Ectodermal cell (in vitro differentiated cells): ENCODE results near the gene CHAF1A.

Source experiments
- H3K27ac ChIP-seq: 2 replicates; pipeline ENCODE4 v1.7.0; 2013; ENCODE audit warnings: mild to moderate bottlenecking, low read depth, low read length; ENCODE audit not compliant: insufficient read depth, poor library complexity, severe bottlenecking
- H3K27me3 ChIP-seq: 2 replicates; pipeline ENCODE4 v1.7.0; 2013; ENCODE audit warnings: mild to moderate bottlenecking, low read length; ENCODE audit not compliant: insufficient read depth, control insufficient read depth, poor library complexity, severe bottlenecking
- H3K36me3 ChIP-seq: one replicate; pipeline ENCODE4 v1.7.0; 2013; ENCODE audit warnings: low read length; ENCODE audit not compliant: control insufficient read depth, insufficient read depth
- H3K4me1 ChIP-seq: one replicate; pipeline ENCODE4 v1.7.0; 2013; ENCODE audit warnings: low read length; ENCODE audit not compliant: control insufficient read depth, insufficient read depth
- H3K4me3 ChIP-seq: 2 replicates; pipeline ENCODE4 v1.7.0; 2013; ENCODE audit warnings: low read depth, low read length, control low read depth; ENCODE audit not compliant: insufficient read depth
- H3K9me3 ChIP-seq: 2 replicates; pipeline ENCODE4 v1.7.0; 2013; ENCODE audit warnings: mild to moderate bottlenecking, low read length, moderate library complexity; ENCODE audit not compliant: control insufficient read depth
- WGBS, 2 experiments: methylation state at CpG; one replicate each; pipeline ENCODE4 v1.1.7; 2013; ENCODE audit warnings: missing lambda C conversion rate in 2 of 2; 5-methylcytosine and 5-hydroxymethylcytosine counted together

CHAF1A gene

DNA sequence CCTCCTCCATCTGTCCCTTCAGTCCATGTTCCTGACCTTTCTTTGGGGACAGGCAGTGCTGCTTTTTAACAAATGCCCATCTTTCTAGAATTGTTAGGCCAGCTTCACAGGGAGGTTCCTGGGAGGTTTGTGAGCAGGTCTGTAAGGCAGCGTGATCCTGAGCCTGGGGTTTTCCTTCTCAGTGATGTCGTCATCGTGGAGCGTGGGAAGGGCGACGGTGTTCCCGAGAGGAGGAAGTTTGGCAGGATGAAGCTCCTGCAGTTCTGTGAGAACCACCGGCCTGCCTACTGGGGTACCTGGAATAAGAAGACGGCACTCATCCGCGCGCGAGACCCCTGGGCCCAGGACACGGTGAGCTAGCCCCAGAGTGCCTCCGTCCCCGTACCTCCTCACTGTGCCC, 26.8 kb downstream of the CHAF1A start:
- Histone ChIP-seq H3K4me1 (no peaks in the 10 kb centered on the region), H3K36me3 (peaks cover 74% of the 10 kb centered on the region), H3K9me3 (no peaks in the 10 kb centered on the region), H3K4me3 (no peak overlapping the region), H3K27ac (no peak overlapping the region), H3K27me3 (no peaks in the 10 kb centered on the region)
- WGBS, 2 experiments: 95 to 96% methylated on average over 16 of the region's 16 CpGs

DNA sequence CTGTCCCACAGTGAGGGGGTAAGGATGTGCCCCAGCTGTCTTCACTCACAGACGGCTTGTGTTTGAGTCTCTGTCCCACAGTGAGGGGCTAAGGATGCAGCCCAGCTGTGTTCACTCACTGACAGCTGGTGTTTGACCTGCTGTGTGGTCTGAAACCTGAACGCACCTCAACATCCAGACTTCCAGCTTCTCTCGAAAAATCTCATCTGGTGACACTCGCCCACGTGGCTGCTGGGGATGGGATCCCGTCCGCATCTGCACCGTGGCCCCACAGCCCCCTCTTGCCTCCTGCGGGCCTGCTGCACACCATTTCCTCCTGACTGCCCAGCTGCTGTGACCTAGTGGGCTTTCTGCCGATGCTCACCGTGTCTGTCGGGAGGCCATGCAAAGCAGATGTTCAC, 27.3 kb downstream of the CHAF1A start:
- no peak overlapping the region for H3K4me3 ChIP-seq
- H3K27ac ChIP-seq: no peak overlapping the region
- WGBS, 2 experiments: 95 to 96% methylated on average over 12 of the region's 12 CpGs
- H3K4me1 ChIP-seq: no peaks in the 10 kb centered on the region
- no peaks in the 10 kb centered on the region for H3K27me3 ChIP-seq
- peaks cover 75% of the 10 kb centered on the region for H3K36me3 ChIP-seq
- no peaks in the 10 kb centered on the region for H3K9me3 ChIP-seq

DNA sequence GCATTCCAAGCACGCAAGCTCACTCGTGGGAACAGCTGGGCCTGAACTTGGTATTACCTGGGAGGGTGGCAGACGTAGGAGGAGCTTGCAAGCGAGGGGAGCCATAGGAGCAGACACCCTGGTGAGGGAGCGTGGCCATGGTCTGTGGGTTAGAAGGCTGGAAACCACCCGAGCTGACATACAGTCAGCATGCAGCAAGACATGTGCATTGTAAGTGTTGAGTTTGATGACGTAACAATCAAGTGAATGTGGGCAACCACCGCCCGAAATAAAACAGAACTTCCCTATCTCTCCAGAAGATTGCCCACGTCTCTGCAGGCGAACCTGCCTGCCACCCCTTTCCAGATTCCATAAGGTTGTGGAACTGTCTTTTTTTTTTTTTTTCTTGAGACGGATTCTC, 28.3 kb downstream of the CHAF1A start:
- no peaks in the 10 kb centered on the region for H3K4me1 ChIP-seq
- H3K36me3 ChIP-seq: peaks cover 74% of the 10 kb centered on the region
- H3K9me3 ChIP-seq: no peaks in the 10 kb centered on the region
- H3K27ac ChIP-seq: no peak overlapping the region
- WGBS, 2 experiments: 95 to 97% methylated on average over 12 of the region's 12 CpGs
- no peaks in the 10 kb centered on the region for H3K27me3 ChIP-seq
- no peak overlapping the region for H3K4me3 ChIP-seq

DNA sequence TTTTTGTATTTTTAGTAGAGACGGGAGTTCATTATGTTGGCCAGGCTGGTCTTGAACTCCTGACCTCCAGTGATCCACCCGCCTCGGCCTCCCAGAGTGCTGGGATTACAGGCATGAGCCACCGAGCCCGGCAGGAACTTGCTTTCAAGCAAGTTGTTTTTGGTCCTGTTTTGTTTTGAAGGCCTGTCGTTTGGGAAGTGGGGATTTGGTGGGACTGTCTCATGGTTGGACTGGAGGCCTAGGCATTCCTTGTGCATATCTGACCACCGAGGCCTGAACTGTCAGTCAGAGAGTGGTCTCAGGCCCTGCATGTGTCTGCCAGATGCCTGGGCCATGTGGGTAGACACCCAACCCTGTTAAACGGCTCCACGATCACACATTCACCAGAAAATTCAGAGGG, 28.9 kb downstream of the CHAF1A start:
- Histone ChIP-seq H3K4me3 (no peak overlapping the region), H3K36me3 (peaks cover 77% of the 10 kb centered on the region), H3K27ac (no peak overlapping the region), H3K27me3 (no peaks in the 10 kb centered on the region), H3K9me3 (no peaks in the 10 kb centered on the region), H3K4me1 (no peaks in the 10 kb centered on the region)
- 95 to 96% methylated on average over 9 of the region's 9 CpGs for WGBS, 2 experiments

DNA sequence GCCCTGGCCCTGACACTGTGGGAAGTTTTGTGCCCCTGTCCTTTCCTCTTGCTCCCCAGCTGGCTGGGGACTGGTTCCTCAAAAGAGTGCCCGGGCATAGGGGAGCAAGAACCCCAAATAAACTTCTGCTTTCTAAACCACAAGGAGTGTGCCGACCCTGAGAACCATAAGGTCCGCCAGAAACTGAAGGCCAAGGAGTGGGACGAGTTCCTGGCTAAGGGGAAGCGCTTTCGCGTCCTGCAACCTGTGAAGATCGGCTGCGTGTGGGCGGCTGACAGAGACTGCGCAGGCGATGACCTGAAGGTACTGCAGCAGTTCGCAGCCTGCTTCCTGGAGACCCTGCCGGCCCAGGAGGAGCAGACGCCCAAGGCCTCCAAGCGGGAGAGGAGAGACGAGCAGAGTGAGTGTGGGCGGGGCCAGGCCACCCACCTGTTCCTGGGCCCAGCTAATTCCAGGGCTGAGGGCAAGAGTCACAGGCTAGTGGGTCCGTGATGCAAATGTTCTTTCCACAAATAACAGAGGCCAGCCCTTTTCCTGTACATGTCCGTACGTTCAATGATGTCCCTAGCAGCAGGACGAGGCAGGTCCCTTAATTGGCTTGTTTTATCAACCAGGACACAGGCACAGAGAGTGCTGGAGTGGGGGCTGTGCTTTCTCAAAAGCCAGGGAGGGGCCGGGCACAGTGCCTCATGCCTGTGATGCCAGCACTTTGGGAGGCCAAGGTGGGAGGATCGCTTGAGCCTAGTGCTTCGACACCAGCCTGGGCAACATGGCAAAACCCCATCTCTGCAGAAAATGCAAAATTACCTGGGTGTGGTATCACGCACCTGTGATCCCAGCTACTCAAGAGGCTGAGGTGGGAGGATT, 29.6 kb downstream of the CHAF1A start:
- H3K27ac ChIP-seq: no peak overlapping the region
- WGBS, 2 experiments: 92 to 93% methylated on average over 26 of the region's 26 CpGs
- H3K9me3 ChIP-seq: no peaks in the 10 kb centered on the region
- no peaks in the 10 kb centered on the region for H3K27me3 ChIP-seq
- peaks cover 83% of the 10 kb centered on the region for H3K36me3 ChIP-seq
- no peak overlapping the region for H3K4me3 ChIP-seq
- H3K4me1 ChIP-seq: no peaks in the 10 kb centered on the region

DNA sequence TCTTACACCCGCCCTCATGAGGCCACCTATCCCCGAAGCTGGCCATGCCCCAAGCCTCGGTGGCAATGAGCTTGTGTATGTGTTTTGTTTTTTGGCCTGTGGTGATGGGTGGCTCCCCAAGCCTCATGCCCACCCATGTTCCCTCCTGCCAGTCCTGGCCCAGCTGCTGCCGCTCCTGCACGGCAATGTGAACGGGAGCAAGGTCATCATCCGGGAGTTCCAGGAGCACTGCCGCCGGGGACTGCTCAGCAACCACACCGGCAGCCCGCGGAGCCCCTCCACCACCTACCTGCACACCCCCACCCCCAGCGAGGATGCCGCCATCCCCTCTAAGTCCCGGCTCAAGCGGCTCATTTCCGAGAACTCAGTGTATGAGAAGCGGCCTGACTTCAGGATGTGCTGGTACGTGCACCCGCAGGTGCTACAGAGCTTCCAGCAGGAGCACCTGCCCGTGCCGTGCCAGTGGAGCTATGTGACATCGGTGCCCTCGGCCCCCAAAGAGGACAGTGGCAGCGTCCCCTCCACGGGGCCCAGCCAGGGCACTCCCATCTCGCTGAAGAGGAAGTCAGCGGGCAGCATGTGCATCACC, 30.6 kb downstream of the CHAF1A start:
- no peaks in the 10 kb centered on the region for H3K27me3 ChIP-seq
- peaks cover 86% of the 10 kb centered on the region for H3K36me3 ChIP-seq
- no peaks in the 10 kb centered on the region for H3K9me3 ChIP-seq
- WGBS, 2 experiments: 94% methylated on average over 28 of the region's 28 CpGs
- H3K4me3 ChIP-seq: no peak overlapping the region
- no peak overlapping the region for H3K27ac ChIP-seq
- H3K4me1 ChIP-seq: no peaks in the 10 kb centered on the region

DNA sequence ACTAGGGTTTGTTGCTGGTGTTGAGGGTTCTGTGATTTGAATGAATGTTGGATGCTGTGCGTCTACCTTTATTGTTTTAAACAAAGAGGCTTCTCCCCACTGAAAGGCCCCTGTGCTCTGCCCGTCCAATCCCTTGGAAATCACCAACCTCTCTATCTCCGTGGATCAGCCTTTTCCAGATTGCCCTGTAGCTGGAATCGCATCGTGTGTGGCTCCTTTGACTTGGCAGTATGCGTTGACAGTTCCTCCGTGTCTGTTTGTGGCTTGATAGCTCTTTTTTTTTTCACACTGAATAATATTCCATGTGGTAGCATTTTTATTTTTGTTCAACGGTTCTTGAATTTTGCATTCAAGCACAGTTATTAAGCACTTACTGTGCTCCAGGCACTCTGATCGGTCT, 32.0 kb downstream of the CHAF1A start:
- H3K27ac ChIP-seq: no peak overlapping the region
- H3K4me1 ChIP-seq: no peaks in the 10 kb centered on the region
- peaks cover 83% of the 10 kb centered on the region for H3K36me3 ChIP-seq
- H3K9me3 ChIP-seq: no peaks in the 10 kb centered on the region
- no peak overlapping the region for H3K4me3 ChIP-seq
- 95 to 97% methylated on average over 9 of the region's 9 CpGs for WGBS, 2 experiments
- no peaks in the 10 kb centered on the region for H3K27me3 ChIP-seq

DNA sequence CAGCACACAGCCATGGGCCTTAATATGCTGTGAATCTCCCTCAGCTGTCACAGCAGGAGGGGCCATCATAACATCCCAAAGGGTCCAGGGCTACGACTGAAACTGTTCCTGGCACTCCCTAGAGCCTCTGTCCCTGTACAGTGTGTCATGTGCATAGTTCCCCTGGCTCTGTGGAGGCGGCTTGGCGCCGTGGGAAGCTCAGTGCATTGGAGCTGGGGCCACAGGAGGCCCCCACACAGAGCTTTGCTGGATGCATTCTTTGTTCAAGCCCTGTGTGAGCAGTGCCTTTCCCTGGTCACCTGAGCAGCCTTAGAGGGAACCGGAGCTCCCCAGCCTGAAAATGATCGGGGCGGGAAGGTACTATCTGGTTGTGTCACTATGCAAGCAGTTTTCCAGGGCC, 33.8 kb downstream of the CHAF1A start:
- Histone ChIP-seq H3K4me1 (no peaks in the 10 kb centered on the region), H3K4me3 (no peak overlapping the region), H3K27me3 (no peaks in the 10 kb centered on the region), H3K36me3 (peaks cover 67% of the 10 kb centered on the region), H3K9me3 (no peaks in the 10 kb centered on the region), H3K27ac (no peak overlapping the region)
- 95 to 96% methylated on average over 7 of the region's 7 CpGs for WGBS, 2 experiments

DNA sequence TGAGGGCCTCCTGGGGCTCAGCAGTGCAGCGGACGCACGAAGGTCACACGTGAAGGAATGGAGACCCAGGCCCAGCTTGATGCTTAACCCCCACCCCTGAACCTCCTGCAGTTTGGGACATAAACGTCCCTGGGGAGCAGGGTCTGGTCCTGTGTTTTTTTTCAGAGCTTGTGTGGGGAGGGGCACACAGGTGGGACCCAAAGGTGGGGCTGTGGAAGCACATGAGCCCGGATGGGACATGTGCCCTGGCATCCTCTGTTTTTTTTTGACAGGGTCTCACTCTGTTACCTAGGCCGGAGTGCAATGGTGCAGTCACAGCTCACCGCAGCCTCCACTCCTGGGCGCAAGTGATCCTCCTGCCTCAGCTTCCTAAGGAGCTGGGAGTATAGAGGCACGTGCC, 34.7 kb downstream of the CHAF1A start:
- H3K9me3 ChIP-seq: no peaks in the 10 kb centered on the region
- 95 to 97% methylated on average over 10 of the region's 10 CpGs for WGBS, 2 experiments
- no peak overlapping the region for H3K27ac ChIP-seq
- no peaks in the 10 kb centered on the region for H3K27me3 ChIP-seq
- H3K4me1 ChIP-seq: no peaks in the 10 kb centered on the region
- H3K4me3 ChIP-seq: no peak overlapping the region
- H3K36me3 ChIP-seq: peaks cover 58% of the 10 kb centered on the region

DNA sequence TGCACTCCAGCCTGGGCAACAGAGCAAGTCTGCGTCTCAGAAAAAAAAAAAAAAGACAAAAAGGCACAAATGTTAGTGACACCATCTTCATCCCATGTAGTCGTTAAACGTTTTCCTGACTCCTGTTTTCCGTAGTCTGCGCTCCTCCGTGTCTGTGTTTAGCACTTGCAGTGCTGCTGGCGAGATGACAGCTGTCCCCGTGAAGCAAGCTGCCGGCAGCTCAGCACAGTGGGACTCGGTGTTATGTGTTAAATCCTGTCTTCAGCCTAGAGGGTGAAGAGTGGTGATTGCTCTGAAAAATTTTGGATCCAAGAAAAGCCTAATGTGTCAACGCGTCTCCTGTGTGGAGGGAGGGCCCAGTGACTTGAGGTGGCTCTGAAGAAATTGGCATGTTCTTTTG, 36.8 kb downstream of the CHAF1A start:
- Histone ChIP-seq H3K4me1 (no peaks in the 10 kb centered on the region), H3K27me3 (no peaks in the 10 kb centered on the region), H3K27ac (no peak overlapping the region), H3K4me3 (no peak overlapping the region), H3K36me3 (peaks cover 43% of the 10 kb centered on the region), H3K9me3 (no peaks in the 10 kb centered on the region)
- WGBS, 2 experiments: 96% methylated on average over 12 of the region's 12 CpGs
